22Rv1 (cell line): ENCODE data around the gene SEC14L5.

Experiments
- CTCF ChIP-seq: fragments of 450-650 bp; IDR thresholded peaks from 2 replicates; pipeline ENCODE4 v1.5.1; 2017; ENCODE audit warnings: mild to moderate bottlenecking
- ZFX ChIP-seq: fragments of 450-650 bp; IDR thresholded peaks from 2 replicates; pipeline ENCODE4 v1.6.1; 2017; ENCODE audit warnings: antibody characterized with exemption, borderline replicate concordance

GRCh38 chr16:4908854-4909401 is 49.2 kb upstream of the SEC14L5 start:
- TF ChIP-seq CTCF, result no peak
- TF ChIP-seq ZFX, result no peak
